HG02981 (cell line): Measurements from ENCODE around the gene DIP2C.
"Not testable (repeated sequence)": the region's sequence is repeated elsewhere in the genome, so short reads cannot be mapped to it uniquely, and the experiment has no call there.

Source experiments
- ATAC-seq: cut with Tn5 transposase; IDR thresholded peaks from one replicate; pipeline ENCODE4 v1.9.1; 2021; ENCODE audit warnings: mild to moderate bottlenecking, moderate library complexity; ENCODE audit not compliant: unreplicated experiment

Gene DIP2C

GRCh38 chr10:660413-660969 lies 29.0 kb downstream of the DIP2C start:
- no peak for ATAC-seq

- no peak for ATAC-seq
Observed at GRCh38 chr10:659688-660141, 29.8 kb downstream of the DIP2C start.

GRCh38 chr10:657816-658350 lies 31.6 kb downstream of the DIP2C start:
- not testable (repeated sequence) for ATAC-seq

- ATAC-seq = no peak
Observed at GRCh38 chr10:656883-657282, 32.6 kb downstream of the DIP2C start.

GRCh38 chr10:655184-655583 lies 34.3 kb downstream of the DIP2C start:
- no peak for ATAC-seq

GRCh38 chr10:654647-654996 lies 34.8 kb downstream of the DIP2C start:
- no peak for ATAC-seq

GRCh38 chr10:653991-654646 lies 35.3 kb downstream of the DIP2C start:
- no peak for ATAC-seq

GRCh38 chr10:652832-653459 lies 36.5 kb downstream of the DIP2C start:
- not testable (repeated sequence) for ATAC-seq

- ATAC-seq = no peak
Observed at GRCh38 chr10:652233-652632, 37.2 kb downstream of the DIP2C start.

GRCh38 chr10:651692-652091 lies 37.8 kb downstream of the DIP2C start:
- no peak for ATAC-seq

- ATAC-seq = no peak
Observed at GRCh38 chr10:650886-651615, 38.4 kb downstream of the DIP2C start.

- ATAC-seq = no peak
Observed at GRCh38 chr10:650441-650851, 39.0 kb downstream of the DIP2C start.

GRCh38 chr10:649798-650440 lies 39.5 kb downstream of the DIP2C start:
- ATAC-seq = no peak

- no peak for ATAC-seq
Observed at GRCh38 chr10:649445-649797, 40.0 kb downstream of the DIP2C start.

- not testable (repeated sequence) for ATAC-seq
Observed at GRCh38 chr10:647019-647418, 42.4 kb downstream of the DIP2C start.

- no peak for ATAC-seq
Observed at GRCh38 chr10:646118-646524, 43.3 kb downstream of the DIP2C start.

GRCh38 chr10:644943-645334 lies 44.5 kb downstream of the DIP2C start:
- no peak for ATAC-seq

GRCh38 chr10:644076-644942 lies 45.2 kb downstream of the DIP2C start:
- ATAC-seq = no peak

- ATAC-seq = no peak
Observed at GRCh38 chr10:642186-642890, 47.1 kb downstream of the DIP2C start.
